RWPE2 (cell line): ENCODE results near the gene PEX5L.

ENCODE experiments used
- ATAC-seq: fragments of 200-7000 bp; cut with Tn5 transposase; 3 replicates; pipeline ENCODE4 v1.9.1; 2021; ENCODE audit warnings: low read depth
- DNase-seq: peaks from one replicate; pipeline ENCODE4 v3.0.0-alpha.2; 2020; ENCODE audit warnings: low spot score
- H3K27ac ChIP-seq: fragments of 450-650 bp; 2 replicates; pipeline ENCODE4 v1.5.1; 2017; ENCODE audit warnings: mild to moderate bottlenecking; ENCODE audit not compliant: poor library complexity, severe bottlenecking
- H3K27me3 ChIP-seq: fragments of 250-450 bp; sonication (Bioruptor Pico); 2 replicates; pipeline ENCODE4 v1.5.1; 2021; ENCODE audit warnings: mild to moderate bottlenecking, moderate library complexity; ENCODE audit not compliant: insufficient read depth, poor library complexity, severe bottlenecking
- H3K36me3 ChIP-seq: fragments of 250-450 bp; sonication (Bioruptor Pico); 2 replicates; pipeline ENCODE4 v1.5.1; 2020; ENCODE audit warnings: low read depth, mild to moderate bottlenecking, moderate library complexity
- H3K4me1 ChIP-seq: fragments of 250-450 bp; sonication (Bioruptor Pico); 2 replicates; pipeline ENCODE4 v1.5.1; 2021; ENCODE audit warnings: mild to moderate bottlenecking, moderate library complexity; ENCODE audit not compliant: insufficient read depth, poor library complexity, severe bottlenecking
- H3K4me3 ChIP-seq: fragments of 250-450 bp; sonication (Bioruptor Pico); 2 replicates; pipeline ENCODE4 v1.5.1; 2021; ENCODE audit warnings: mild to moderate bottlenecking, moderate library complexity; ENCODE audit not compliant: severe bottlenecking
- H3K9me3 ChIP-seq: fragments of 250-450 bp; sonication (Bioruptor Pico); 2 replicates; pipeline ENCODE4 v1.5.1; 2021; ENCODE audit warnings: mild to moderate bottlenecking, moderate library complexity; ENCODE audit not compliant: severe bottlenecking
- TF ChIP-seq, protein P1 (sequence below): fragments of 450-650 bp; IDR thresholded peaks from one replicate; pipeline ENCODE4 v1.5.1; 2017; ENCODE audit warnings: mild to moderate bottlenecking, moderate library complexity; ENCODE audit not compliant: poor library complexity, severe bottlenecking

The PEX5L gene

GRCh38 chr3:179896507-179896906, 140.2 kb downstream of the PEX5L start:
- Histone ChIP-seq H3K9me3 (no peaks in the 10 kb centered on the region), H3K27me3 (no peaks in the 10 kb centered on the region), H3K36me3 (no peaks in the 10 kb centered on the region), H3K4me3 (no peak overlapping the region), H3K27ac (no peak overlapping the region), H3K4me1 (no peaks in the 10 kb centered on the region)
- TF ChIP-seq, protein P1, sequence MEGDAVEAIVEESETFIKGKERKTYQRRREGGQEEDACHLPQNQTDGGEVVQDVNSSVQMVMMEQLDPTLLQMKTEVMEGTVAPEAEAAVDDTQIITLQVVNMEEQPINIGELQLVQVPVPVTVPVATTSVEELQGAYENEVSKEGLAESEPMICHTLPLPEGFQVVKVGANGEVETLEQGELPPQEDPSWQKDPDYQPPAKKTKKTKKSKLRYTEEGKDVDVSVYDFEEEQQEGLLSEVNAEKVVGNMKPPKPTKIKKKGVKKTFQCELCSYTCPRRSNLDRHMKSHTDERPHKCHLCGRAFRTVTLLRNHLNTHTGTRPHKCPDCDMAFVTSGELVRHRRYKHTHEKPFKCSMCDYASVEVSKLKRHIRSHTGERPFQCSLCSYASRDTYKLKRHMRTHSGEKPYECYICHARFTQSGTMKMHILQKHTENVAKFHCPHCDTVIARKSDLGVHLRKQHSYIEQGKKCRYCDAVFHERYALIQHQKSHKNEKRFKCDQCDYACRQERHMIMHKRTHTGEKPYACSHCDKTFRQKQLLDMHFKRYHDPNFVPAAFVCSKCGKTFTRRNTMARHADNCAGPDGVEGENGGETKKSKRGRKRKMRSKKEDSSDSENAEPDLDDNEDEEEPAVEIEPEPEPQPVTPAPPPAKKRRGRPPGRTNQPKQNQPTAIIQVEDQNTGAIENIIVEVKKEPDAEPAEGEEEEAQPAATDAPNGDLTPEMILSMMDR: no peak
- DNase-seq (no peak), ATAC-seq (no peak)

GRCh38 chr3:179895330-179895729, 141.4 kb downstream of the PEX5L start:
- Histone ChIP-seq H3K27ac (no peak overlapping the region), H3K9me3 (no peaks in the 10 kb centered on the region), H3K36me3 (no peaks in the 10 kb centered on the region), H3K27me3 (no peaks in the 10 kb centered on the region), H3K4me1 (no peaks in the 10 kb centered on the region), H3K4me3 (no peak overlapping the region)
- ATAC-seq (no peak), DNase-seq (no peak)
- TF ChIP-seq, protein P1: no peak

DNA sequence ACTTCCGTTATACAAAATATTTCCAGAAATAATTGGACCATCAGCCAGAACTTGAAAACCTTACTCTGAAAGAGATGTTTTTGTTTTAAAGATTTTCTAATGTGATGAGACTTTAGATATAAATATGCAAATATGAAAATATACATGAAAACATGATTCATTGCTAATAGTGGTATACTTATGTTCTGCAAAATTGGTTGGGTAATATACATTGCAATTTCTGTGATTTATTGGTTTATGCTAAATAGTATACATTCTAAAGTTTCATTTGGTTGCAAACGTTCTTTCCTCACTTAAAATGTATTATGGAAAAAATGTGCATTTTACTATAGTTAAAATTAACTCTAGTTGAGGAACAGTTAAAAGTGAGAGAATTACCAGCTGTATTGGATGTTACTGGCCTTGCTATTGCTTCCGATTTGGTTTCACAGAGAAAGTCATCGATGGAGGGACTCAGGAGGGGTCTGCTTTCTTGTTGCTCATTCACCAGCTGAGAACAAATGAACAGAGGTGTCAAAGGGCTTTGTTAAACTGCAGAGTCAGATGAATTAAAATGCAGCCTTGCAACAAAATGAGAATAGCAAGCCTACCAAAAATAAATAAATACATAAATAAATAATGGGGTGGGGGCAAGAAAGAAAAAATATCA, 149.3 kb downstream of the PEX5L start:
- DNase-seq: no peak
- Histone ChIP-seq H3K4me1 (no peaks in the 10 kb centered on the region), H3K36me3 (no peaks in the 10 kb centered on the region), H3K27me3 (no peaks in the 10 kb centered on the region), H3K9me3 (no peaks in the 10 kb centered on the region), H3K27ac (no peak overlapping the region), H3K4me3 (no peak overlapping the region)
- TF ChIP-seq, protein P1: no peak
- no peak for ATAC-seq

DNA sequence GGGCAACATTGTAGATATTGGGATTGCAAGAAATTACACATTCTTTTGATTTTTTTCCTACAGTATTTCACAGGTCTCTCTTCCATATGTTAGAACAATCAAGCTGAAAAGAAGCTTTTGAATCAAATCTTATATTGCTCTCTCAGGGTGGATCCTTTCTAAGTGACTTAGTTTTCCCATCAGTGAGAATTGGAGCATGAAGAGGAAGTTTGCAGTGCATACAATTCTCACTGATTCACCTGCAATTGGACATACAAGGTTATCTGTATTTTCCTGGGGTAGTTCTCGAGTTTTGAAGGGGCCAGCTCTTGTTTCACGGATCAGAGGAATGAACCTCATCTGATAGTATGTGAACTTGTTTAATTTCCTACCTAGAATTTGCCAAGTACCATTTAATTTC, 150.8 kb downstream of the PEX5L start:
- Histone ChIP-seq H3K4me3 (no peak overlapping the region), H3K36me3 (no peaks in the 10 kb centered on the region), H3K27ac (no peak overlapping the region), H3K4me1 (no peaks in the 10 kb centered on the region), H3K27me3 (no peaks in the 10 kb centered on the region), H3K9me3 (no peaks in the 10 kb centered on the region)
- DNase-seq (no peak), ATAC-seq (no peak)
- TF ChIP-seq, protein P1: no peak

DNA sequence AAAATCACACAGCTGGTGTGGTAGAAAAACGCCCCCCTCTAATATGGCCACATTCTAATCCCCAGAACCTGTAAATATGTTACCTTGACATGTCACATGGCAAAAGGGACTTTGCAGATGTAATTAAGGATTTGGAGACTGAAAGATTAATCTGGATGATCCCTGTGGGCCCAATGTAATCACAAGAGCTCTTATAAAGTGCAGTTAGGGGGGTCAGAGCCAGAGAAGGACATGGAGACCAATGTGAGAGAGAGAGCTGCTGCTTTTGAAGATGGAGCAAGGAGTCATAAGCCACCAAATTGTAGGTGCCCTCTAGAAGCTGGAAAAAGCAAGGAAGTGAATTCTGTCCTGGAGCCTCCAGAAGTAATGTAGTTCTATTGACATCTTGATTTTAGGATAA, 152.6 kb downstream of the PEX5L start:
- Histone ChIP-seq H3K9me3 (no peaks in the 10 kb centered on the region), H3K27ac (no peak overlapping the region), H3K36me3 (no peaks in the 10 kb centered on the region), H3K27me3 (no peaks in the 10 kb centered on the region), H3K4me3 (no peak overlapping the region), H3K4me1 (no peaks in the 10 kb centered on the region)
- ATAC-seq: no peak
- DNase-seq: no peak
- TF ChIP-seq, protein P1: no peak
